Measurements from ENCODE around the gene KRTAP21-3.
"Not testable (repeated sequence)": the region's sequence is repeated elsewhere in the genome, so short reads cannot be mapped to it uniquely, and the experiment has no call there.

KRTAP21-3 gene

GRCh38 chr21:30718239-30718909 lies at the start of gene KRTAP21-3:
Gene KRTAP21-3 (minus strand): TSS chr21:30718777. CDS start chr21:30718759, 18 bp downstream.
- no peak for DNase-seq (ENCODE audit: low spot score)

GRCh38 chr21:30760776-30761175 lies 42.2 kb upstream of the KRTAP21-3 start:
- DNase-seq (ENCODE audit: low spot score), result no peak

- DNase-seq (ENCODE audit: low spot score), result no peak
Measured at GRCh38 chr21:30758306-30758705, 39.7 kb upstream of the KRTAP21-3 start.

- DNase-seq (ENCODE audit: low spot score), result not testable (repeated sequence)
Measured at GRCh38 chr21:30755328-30755727, 36.8 kb upstream of the KRTAP21-3 start, which contains the start of gene KRTAP21-1. Gene KRTAP21-1 (minus strand): TSS chr21:30755428. CDS start chr21:30755378, 50 bp downstream.

GRCh38 chr21:30747159-30747558 lies 28.6 kb upstream of the KRTAP21-3 start, which contains the start of gene KRTAP21-2:
Gene KRTAP21-2 (minus strand): TSS chr21:30747259. CDS start chr21:30747202, 57 bp downstream.
- no peak for DNase-seq (ENCODE audit: low spot score)

GRCh38 chr21:30740462-30740861 lies 21.9 kb upstream of the KRTAP21-3 start:
- no peak for DNase-seq (ENCODE audit: low spot score)

- DNase-seq (ENCODE audit: low spot score), result no peak
Measured at GRCh38 chr21:30733026-30733425, 14.4 kb upstream of the KRTAP21-3 start.

GRCh38 chr21:30726726-30727125 lies 8.1 kb upstream of the KRTAP21-3 start:
- no peak for DNase-seq (ENCODE audit: low spot score)

- no peak for DNase-seq (ENCODE audit: low spot score)
Measured at GRCh38 chr21:30719401-30719800, 824 bp upstream of the KRTAP21-3 start.

GRCh38 chr21:30717105-30717504 lies 1.5 kb downstream of the KRTAP21-3 start:
- no peak for DNase-seq (ENCODE audit: low spot score)

- no peak for DNase-seq (ENCODE audit: low spot score)
Measured at GRCh38 chr21:30714946-30715345, 3.6 kb downstream of the KRTAP21-3 start.

- no peak for DNase-seq (ENCODE audit: low spot score)
Measured at GRCh38 chr21:30714456-30714855, 4.1 kb downstream of the KRTAP21-3 start.

- DNase-seq (ENCODE audit: low spot score), result no peak
Measured at GRCh38 chr21:30713766-30714165, 4.8 kb downstream of the KRTAP21-3 start.

- DNase-seq (ENCODE audit: low spot score), result no peak
Measured at GRCh38 chr21:30710499-30710898, 8.1 kb downstream of the KRTAP21-3 start.

GRCh38 chr21:30707409-30707808 lies 11.2 kb downstream of the KRTAP21-3 start:
- DNase-seq (ENCODE audit: low spot score), result no peak

GRCh38 chr21:30695956-30696355 lies 22.6 kb downstream of the KRTAP21-3 start:
- no peak for DNase-seq (ENCODE audit: low spot score)

- DNase-seq (ENCODE audit: low spot score), result no peak
Measured at GRCh38 chr21:30689822-30690221, 28.8 kb downstream of the KRTAP21-3 start.

- no peak for DNase-seq (ENCODE audit: low spot score)
Measured at GRCh38 chr21:30684506-30684905, 34.1 kb downstream of the KRTAP21-3 start.

- DNase-seq (ENCODE audit: low spot score), result no peak
Measured at GRCh38 chr21:30680586-30680985, 38.0 kb downstream of the KRTAP21-3 start.

- DNase-seq (ENCODE audit: low spot score), result no peak
Measured at GRCh38 chr21:30676737-30677136, 41.8 kb downstream of the KRTAP21-3 start.

- no peak for DNase-seq (ENCODE audit: low spot score)
Measured at GRCh38 chr21:30674312-30674711, 44.3 kb downstream of the KRTAP21-3 start.

- DNase-seq (ENCODE audit: low spot score), result no peak
Measured at GRCh38 chr21:30672985-30673650, 45.5 kb downstream of the KRTAP21-3 start.

GRCh38 chr21:30668776-30669175 lies 49.8 kb downstream of the KRTAP21-3 start:
- no peak for DNase-seq (ENCODE audit: low spot score)
